ENCODE data around the gene TMEM255B.

The TMEM255B gene

GRCh38 chr13:113802090-113802531 is 43.1 kb downstream of the TMEM255B start:
- DNase-seq (ENCODE audit: low read depth in 1 of 2, low spot score in 1 of 2), result no peak

GRCh38 chr13:113802761-113803160 is 43.7 kb downstream of the TMEM255B start:
- no peak for DNase-seq (ENCODE audit: low read depth in 1 of 2, low spot score in 1 of 2)

GRCh38 chr13:113803409-113804016 is 44.5 kb downstream of the TMEM255B start:
- DNase-seq (ENCODE audit: low read depth in 1 of 2, low spot score in 1 of 2), result no peak

GRCh38 chr13:113804017-113804702 is 45.1 kb downstream of the TMEM255B start:
- DNase-seq (ENCODE audit: low read depth in 1 of 2, low spot score in 1 of 2), result no peak

GRCh38 chr13:113804703-113805430 is 45.8 kb downstream of the TMEM255B start:
- DNase-seq (ENCODE audit: low read depth in 1 of 2, low spot score in 1 of 2), result no peak

- no peak for DNase-seq (ENCODE audit: low read depth in 1 of 2, low spot score in 1 of 2)
These were observed 46.5 kb downstream of the TMEM255B start for GRCh38 chr13:113805431-113806103.

- no peak for DNase-seq (ENCODE audit: low read depth in 1 of 2, low spot score in 1 of 2)
These were observed 47.1 kb downstream of the TMEM255B start for GRCh38 chr13:113806104-113806471.

- no peak for DNase-seq (ENCODE audit: low read depth in 1 of 2, low spot score in 1 of 2)
These were observed 47.5 kb downstream of the TMEM255B start for GRCh38 chr13:113806526-113806925.

- no peak for DNase-seq (ENCODE audit: low read depth in 1 of 2, low spot score in 1 of 2)
These were observed 49.2 kb downstream of the TMEM255B start for GRCh38 chr13:113808058-113808834.

GRCh38 chr13:113809934-113810333 is 50.9 kb downstream of the TMEM255B start:
- no peak for DNase-seq (ENCODE audit: low read depth in 1 of 2, low spot score in 1 of 2)

- no peak for DNase-seq (ENCODE audit: low read depth in 1 of 2, low spot score in 1 of 2)
These were observed 51.6 kb downstream of the TMEM255B start for GRCh38 chr13:113810640-113811039.

GRCh38 chr13:113811081-113811928 is 52.3 kb downstream of the TMEM255B start:
- DNase-seq (ENCODE audit: low read depth in 1 of 2, low spot score in 1 of 2), result no peak

GRCh38 chr13:113812178-113813040 is 53.4 kb downstream of the TMEM255B start:
- DNase-seq (ENCODE audit: low read depth in 1 of 2, low spot score in 1 of 2), result no peak

GRCh38 chr13:113813070-113813748 is 54.2 kb downstream of the TMEM255B start:
- DNase-seq (ENCODE audit: low read depth in 1 of 2, low spot score in 1 of 2), result no peak

- DNase-seq (ENCODE audit: low read depth in 1 of 2, low spot score in 1 of 2), result no peak
These were observed 54.9 kb downstream of the TMEM255B start for GRCh38 chr13:113813749-113814434.

GRCh38 chr13:113814435-113814821 is 55.4 kb downstream of the TMEM255B start:
- no peak for DNase-seq (ENCODE audit: low read depth in 1 of 2, low spot score in 1 of 2)

GRCh38 chr13:113815151-113816058 is 56.4 kb downstream of the TMEM255B start:
- DNase-seq (ENCODE audit: low read depth in 1 of 2, low spot score in 1 of 2), result no peak
